ENCODE measurements around the gene PML.

Gene PML

DNA sequence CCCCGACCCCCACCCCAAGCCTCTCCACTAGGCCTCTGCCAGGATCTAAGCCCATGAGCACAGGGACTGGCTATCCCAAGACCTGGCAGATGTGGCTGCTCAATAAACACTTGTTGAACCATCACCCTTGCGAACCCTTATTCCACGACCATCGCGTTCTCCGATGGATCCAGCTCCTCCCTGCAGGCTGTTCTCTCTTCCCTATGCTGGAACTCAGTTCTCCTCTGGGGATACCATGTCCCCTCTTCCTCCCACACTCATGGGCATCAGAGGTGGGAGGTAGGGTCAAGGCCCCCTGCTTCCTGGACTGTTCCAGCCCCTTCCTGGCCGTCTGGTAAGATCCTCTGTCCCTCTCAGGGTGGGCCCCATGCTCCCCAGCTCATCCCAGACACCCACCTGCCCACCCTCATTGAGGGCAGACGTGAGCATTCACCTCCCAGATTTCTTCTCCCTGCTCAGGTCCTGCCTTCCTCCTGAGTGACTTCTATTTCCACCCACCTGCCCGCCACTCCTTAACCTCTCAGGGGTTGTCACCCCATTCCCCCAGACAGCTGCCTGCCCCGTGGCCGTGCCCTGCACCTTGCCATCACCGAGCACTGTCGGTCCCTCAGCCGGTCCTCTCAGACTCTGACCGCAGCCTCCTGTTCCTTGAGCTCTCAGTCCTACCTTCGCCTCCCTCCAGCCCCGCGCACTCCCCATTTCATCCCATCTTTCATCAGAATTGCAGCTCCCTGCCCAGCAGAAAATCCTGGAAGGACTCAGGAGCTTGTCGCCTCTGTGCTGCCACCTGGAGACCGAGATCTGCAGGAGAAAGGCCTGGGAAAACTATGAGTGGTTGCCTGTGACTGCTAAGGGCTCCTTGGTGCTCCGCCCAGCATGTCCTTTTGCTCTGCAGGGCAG lies 42.0 kb downstream of the PML start:
- H4K20me1 ChIP-seq (ENCODE audit: insufficient read depth) = no peaks in the 10 kb centered on the region
- no peak overlapping the region for H3K4me2 ChIP-seq
- no peaks in the 10 kb centered on the region for H3K36me3 ChIP-seq (ENCODE audit: insufficient read depth)
- TF ChIP-seq, protein P1, sequence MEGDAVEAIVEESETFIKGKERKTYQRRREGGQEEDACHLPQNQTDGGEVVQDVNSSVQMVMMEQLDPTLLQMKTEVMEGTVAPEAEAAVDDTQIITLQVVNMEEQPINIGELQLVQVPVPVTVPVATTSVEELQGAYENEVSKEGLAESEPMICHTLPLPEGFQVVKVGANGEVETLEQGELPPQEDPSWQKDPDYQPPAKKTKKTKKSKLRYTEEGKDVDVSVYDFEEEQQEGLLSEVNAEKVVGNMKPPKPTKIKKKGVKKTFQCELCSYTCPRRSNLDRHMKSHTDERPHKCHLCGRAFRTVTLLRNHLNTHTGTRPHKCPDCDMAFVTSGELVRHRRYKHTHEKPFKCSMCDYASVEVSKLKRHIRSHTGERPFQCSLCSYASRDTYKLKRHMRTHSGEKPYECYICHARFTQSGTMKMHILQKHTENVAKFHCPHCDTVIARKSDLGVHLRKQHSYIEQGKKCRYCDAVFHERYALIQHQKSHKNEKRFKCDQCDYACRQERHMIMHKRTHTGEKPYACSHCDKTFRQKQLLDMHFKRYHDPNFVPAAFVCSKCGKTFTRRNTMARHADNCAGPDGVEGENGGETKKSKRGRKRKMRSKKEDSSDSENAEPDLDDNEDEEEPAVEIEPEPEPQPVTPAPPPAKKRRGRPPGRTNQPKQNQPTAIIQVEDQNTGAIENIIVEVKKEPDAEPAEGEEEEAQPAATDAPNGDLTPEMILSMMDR (conservative IDR thresholded peaks at IDR 0.05; ENCODE audit: low read depth, low read length) = 0 out of 2 replicates have a peak, but pooled peaks have one; percentile 25
- H3K9ac ChIP-seq = no peak overlapping the region
- H3K27ac ChIP-seq = no peak overlapping the region
- no peaks in the 10 kb centered on the region for H3K27me3 ChIP-seq (ENCODE audit: insufficient read depth, low read depth)
- no peak overlapping the region for H2AFZ ChIP-seq (ENCODE audit: low read depth)
- no peak overlapping the region for H3K4me3 ChIP-seq (IDR thresholded peaks at IDR 0.05; ENCODE audit: insufficient read depth, low read depth, low read length)
- H3K79me2 ChIP-seq (ENCODE audit: insufficient read depth, low read depth) = no peaks in the 10 kb centered on the region
- no peaks in the 10 kb centered on the region for H3K4me1 ChIP-seq (ENCODE audit: low read depth, poor library complexity, severe bottlenecking)

DNA sequence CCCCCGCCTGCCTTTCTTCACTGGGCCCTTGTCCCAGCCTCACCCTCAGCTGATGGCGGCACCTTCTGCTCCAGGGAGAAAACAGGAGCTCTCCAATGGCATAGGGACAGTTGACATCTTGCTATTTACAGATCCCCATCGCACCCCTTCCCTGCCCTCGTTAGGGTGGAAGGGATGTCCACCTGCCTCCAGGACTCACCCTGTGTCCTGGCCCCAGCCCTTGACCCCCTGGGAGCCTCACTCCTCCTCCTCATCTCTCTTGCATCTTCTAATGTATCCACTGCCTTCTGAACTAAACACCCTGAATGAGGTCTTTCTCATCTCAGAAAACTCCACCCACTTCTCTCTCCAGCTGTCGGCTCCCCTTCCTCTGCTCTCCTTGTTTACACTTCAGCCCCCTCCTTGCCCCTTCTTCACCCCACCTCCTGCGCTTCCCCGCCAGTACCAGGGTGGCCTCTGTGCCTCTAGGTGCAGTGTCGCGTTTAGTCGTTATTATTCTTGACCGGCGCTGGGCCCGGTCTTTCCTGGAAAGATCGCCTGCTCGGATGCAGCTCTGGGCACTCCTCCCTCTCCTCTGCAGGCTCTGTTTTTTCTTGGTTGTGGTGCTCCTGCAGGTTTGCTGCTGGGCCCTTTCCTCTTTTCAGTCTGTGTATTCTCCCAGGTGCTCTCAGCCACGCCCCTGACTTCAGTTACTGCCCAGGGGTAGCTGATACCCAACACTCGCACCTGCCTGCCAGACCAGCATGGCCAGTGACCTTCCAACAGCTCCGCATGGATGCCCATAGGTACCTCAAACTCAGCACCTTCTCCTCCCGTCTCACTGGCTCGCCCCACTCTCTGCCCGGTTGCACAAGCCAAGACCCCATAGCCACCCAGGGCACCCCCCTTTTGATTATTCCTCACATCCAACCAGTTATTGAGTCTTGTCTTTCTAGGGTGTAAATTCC lies 42.9 kb downstream of the PML start:
- Histone ChIP-seq H3K79me2 (ENCODE audit: insufficient read depth, low read depth) (no peaks in the 10 kb centered on the region), H3K9ac (no peak overlapping the region), H4K20me1 (ENCODE audit: insufficient read depth) (no peaks in the 10 kb centered on the region), H3K36me3 (ENCODE audit: insufficient read depth) (no peaks in the 10 kb centered on the region), H3K4me3 (IDR thresholded peaks at IDR 0.05; ENCODE audit: insufficient read depth, low read depth, low read length) (no peak overlapping the region), H3K4me1 (ENCODE audit: low read depth, poor library complexity, severe bottlenecking) (no peaks in the 10 kb centered on the region), H3K27me3 (ENCODE audit: insufficient read depth, low read depth) (no peaks in the 10 kb centered on the region), H3K4me2 (no peak overlapping the region), H3K27ac (no peak overlapping the region), H2AFZ (ENCODE audit: low read depth) (no peak overlapping the region)
- TF ChIP-seq, protein P1 (conservative IDR thresholded peaks at IDR 0.05; ENCODE audit: low read depth, low read length) = no peak

DNA sequence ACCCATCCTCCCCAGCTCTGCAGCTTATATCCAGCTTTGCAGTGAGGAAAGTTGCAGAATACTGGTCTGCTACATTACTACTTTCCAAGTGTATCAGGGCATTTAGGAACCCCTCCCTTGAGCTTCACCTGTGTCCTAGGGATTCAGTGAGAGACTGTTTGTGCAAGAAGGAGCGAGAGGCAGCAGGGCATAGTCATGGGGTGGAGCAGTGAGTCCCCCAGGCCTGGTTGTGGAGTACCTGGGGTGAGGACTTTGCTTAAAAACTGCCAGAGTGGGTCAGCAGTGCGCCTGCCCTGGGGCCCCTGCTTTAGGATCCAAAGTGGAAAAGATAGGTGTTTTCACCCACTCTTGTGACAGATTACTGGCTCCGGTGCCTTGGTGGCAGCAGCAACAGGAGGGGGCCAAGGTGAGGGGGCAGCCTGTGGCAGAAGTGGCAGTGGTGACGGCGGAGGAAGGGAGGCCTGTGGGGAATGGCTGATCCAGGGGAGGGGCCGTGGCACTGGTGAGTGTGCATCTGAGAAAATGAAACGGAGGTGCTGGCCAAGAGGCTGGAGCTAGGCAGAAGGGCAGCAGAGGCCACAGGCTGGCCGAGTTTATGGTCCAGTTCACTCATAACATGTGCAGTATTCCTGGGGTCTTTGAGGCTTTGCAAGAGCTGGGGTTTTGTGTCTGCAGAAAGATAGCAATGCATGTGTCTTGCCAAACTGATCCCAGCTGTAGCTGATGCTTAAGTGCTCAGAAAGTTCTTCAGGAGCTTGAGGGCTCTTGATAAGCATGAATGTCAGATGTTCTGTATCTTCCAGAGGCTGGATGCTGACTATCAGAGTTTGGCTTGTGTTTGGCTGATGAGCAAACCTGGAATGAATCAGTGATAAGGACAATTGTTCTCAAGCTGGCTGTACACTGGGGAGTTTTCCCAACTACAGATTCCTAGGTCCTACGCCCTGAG lies 44.5 kb downstream of the PML start:
- H3K4me2 ChIP-seq = no peak overlapping the region
- H2AFZ ChIP-seq (ENCODE audit: low read depth) = no peak overlapping the region
- no peaks in the 10 kb centered on the region for H3K79me2 ChIP-seq (ENCODE audit: insufficient read depth, low read depth)
- H4K20me1 ChIP-seq (ENCODE audit: insufficient read depth) = no peaks in the 10 kb centered on the region
- no peak overlapping the region for H3K4me3 ChIP-seq (IDR thresholded peaks at IDR 0.05; ENCODE audit: insufficient read depth, low read depth, low read length)
- TF ChIP-seq, protein P1 (conservative IDR thresholded peaks at IDR 0.05; ENCODE audit: low read depth, low read length) = no peak
- no peaks in the 10 kb centered on the region for H3K4me1 ChIP-seq (ENCODE audit: low read depth, poor library complexity, severe bottlenecking)
- no peaks in the 10 kb centered on the region for H3K27me3 ChIP-seq (ENCODE audit: insufficient read depth, low read depth)
- no peak overlapping the region for H3K9ac ChIP-seq
- H3K27ac ChIP-seq = no peak overlapping the region
- H3K36me3 ChIP-seq (ENCODE audit: insufficient read depth) = no peaks in the 10 kb centered on the region

DNA sequence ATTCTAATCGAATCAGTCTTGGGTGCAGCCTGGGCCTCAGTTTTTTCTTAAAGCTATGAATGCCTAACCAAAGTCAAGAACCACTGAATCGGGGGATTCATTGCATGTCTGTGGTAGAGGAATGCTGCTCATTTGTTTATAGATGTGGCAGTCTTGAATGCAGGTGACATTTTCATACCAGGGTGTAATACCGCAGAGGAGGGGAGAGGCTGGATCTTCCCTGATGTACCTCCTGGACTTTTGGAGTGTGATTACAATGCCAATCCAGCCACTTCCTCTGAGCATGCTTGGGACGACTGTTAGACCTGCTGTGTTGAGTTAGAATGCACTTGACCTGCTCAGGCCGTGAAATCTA lies 45.1 kb downstream of the PML start:
- Histone ChIP-seq H3K4me3 (IDR thresholded peaks at IDR 0.05; ENCODE audit: insufficient read depth, low read depth, low read length) (no peak overlapping the region), H3K36me3 (ENCODE audit: insufficient read depth) (no peaks in the 10 kb centered on the region), H3K27me3 (ENCODE audit: insufficient read depth, low read depth) (no peaks in the 10 kb centered on the region), H3K4me2 (no peak overlapping the region), H4K20me1 (ENCODE audit: insufficient read depth) (no peaks in the 10 kb centered on the region), H3K9ac (no peak overlapping the region), H3K27ac (no peak overlapping the region), H3K79me2 (ENCODE audit: insufficient read depth, low read depth) (no peaks in the 10 kb centered on the region), H3K4me1 (ENCODE audit: low read depth, poor library complexity, severe bottlenecking) (no peaks in the 10 kb centered on the region), H2AFZ (ENCODE audit: low read depth) (no peak overlapping the region)
- TF ChIP-seq, protein P1 (conservative IDR thresholded peaks at IDR 0.05; ENCODE audit: low read depth, low read length) = no peak

All from KMS-11 (cell line).